Keratinocyte (primary cell): ENCODE results near the gene KHDC4. TPM values are rescaled to one million over a fixed set of nuclear protein-coding genes. Genes with fewer than 3 reads are reported as not detected.

Experiments used
- DNase-seq: peaks from one replicate; pipeline ENCODE4 v3.0.0-alpha.2; 2011; ENCODE audit warnings: low read depth, missing footprints, low spot score
- FAIRE-seq: peaks from 2 replicates; lab custom pipeline; 2011; peaks lifted over from hg19 to GRCh38; lab: Jason Lieb, UNC
- H2AFZ ChIP-seq: 2 replicates; pipeline ENCODE4 v1.6.0; 2012; ENCODE audit warnings: low read length, control low read depth, inconsistent platforms; ENCODE audit not compliant: control insufficient read depth
- H3K27ac ChIP-seq: 2 replicates; pipeline ENCODE4 v1.5.1; 2011; ENCODE audit warnings: low read length; ENCODE audit not compliant: control insufficient read depth, insufficient read depth
- H3K27me3 ChIP-seq: 3 replicates; pipeline ENCODE4 v1.6.0; 2011; ENCODE audit warnings: low read length; ENCODE audit not compliant: control insufficient read depth, insufficient read depth; ENCODE audit errors: extremely low read depth
- H3K36me3 ChIP-seq, 2 experiments: 2 replicates in 1 of 2; 3 replicates in 1 of 2; pipeline ENCODE4 v1.5.1; 2011; ENCODE audit warnings: low read length in 2 of 2, mild to moderate bottlenecking in 1 of 2; ENCODE audit not compliant: control insufficient read depth in 2 of 2, insufficient read depth in 2 of 2; ENCODE audit errors: extremely low read depth in 1 of 2
- H3K4me1 ChIP-seq: 3 replicates; pipeline ENCODE4 v1.5.1; 2011; ENCODE audit warnings: low read length; ENCODE audit not compliant: control insufficient read depth, insufficient read depth; ENCODE audit errors: extremely low read depth
- H3K4me2 ChIP-seq: 3 replicates; pipeline ENCODE4 v1.6.0; 2011; ENCODE audit warnings: low read depth, low read length; ENCODE audit not compliant: control insufficient read depth, insufficient read depth; ENCODE audit errors: extremely low read depth
- H3K4me3 ChIP-seq, 3 experiments: fragments of 200-600 bp in 1 of 3; sonication (generic) in 1 of 3; 2 replicates in 2 of 3; 3 replicates in 1 of 3; pipeline ENCODE4 v1.5.1; 2011 to 2016; ENCODE audit warnings: low read length in 3 of 3, mild to moderate bottlenecking in 3 of 3, control low read depth in 2 of 3, inconsistent platforms in 1 of 3, low read depth in 1 of 3, mixed read lengths in 1 of 3, mixed run types in 1 of 3, moderate library complexity in 1 of 3; ENCODE audit not compliant: control insufficient read depth in 2 of 3, insufficient read depth in 2 of 3; ENCODE audit errors: extremely low read depth in 1 of 3
- H3K79me2 ChIP-seq: 2 replicates; pipeline ENCODE4 v1.6.0; 2012; ENCODE audit warnings: low read length; ENCODE audit not compliant: control insufficient read depth, insufficient read depth
- H3K9ac ChIP-seq: 3 replicates; pipeline ENCODE4 v1.6.0; 2011; ENCODE audit warnings: low read length; ENCODE audit not compliant: control insufficient read depth, insufficient read depth; ENCODE audit errors: extremely low read depth
- H3K9me1 ChIP-seq: 3 replicates; pipeline ENCODE4 v1.6.0; 2011; ENCODE audit warnings: low read length; ENCODE audit not compliant: control insufficient read depth, insufficient read depth; ENCODE audit errors: extremely low read depth
- H3K9me3 ChIP-seq: 2 replicates; pipeline ENCODE4 v1.5.1; 2012; ENCODE audit warnings: low read depth, low read length; ENCODE audit not compliant: control insufficient read depth
- H4K20me1 ChIP-seq: 3 replicates; pipeline ENCODE4 v1.6.0; 2011; ENCODE audit warnings: low read length; ENCODE audit not compliant: control insufficient read depth, insufficient read depth; ENCODE audit errors: extremely low read depth
- CTCF ChIP-seq, 3 experiments: IDR thresholded peaks in 1 of 3; conservative IDR thresholded peaks in 1 of 3; optimal IDR thresholded peaks in 1 of 3; 2 replicates in 2 of 3; 3 replicates in 1 of 3; pipeline versions ENCODE3 to v1.5.1; 2011; ENCODE audit warnings: low read length in 3 of 3, mild to moderate bottlenecking in 3 of 3, moderate library complexity in 2 of 3, control low read depth in 1 of 3, inconsistent platforms in 1 of 3; ENCODE audit not compliant: insufficient read depth in 2 of 3; ENCODE audit errors: extremely low read depth in 1 of 3
- EZH2 ChIP-seq: IDR thresholded peaks from one replicate; pipeline ENCODE4 v1.6.1; 2012; ENCODE audit warnings: inconsistent platforms, mild to moderate bottlenecking, low read length, moderate library complexity
- dilution Hi-C: fragments of 300-500 bp; cut with MboI; formaldehyde crosslinking; loops from one replicate; pipeline ENCODE4 v1.7.0; 2020; ENCODE audit warnings: low sequenced_read_pairs; ENCODE audit not compliant: extremely low pct_ligation_motif_present
- polyA plus RNA-seq, 5 experiments: library from polyadenylated mRNA; depleted of rRNA in 3 of 5; stranded (reverse) in 3 of 5; stranded (forward) in 1 of 5; unstranded in 1 of 5; fragments of >200 nt; gene quantifications; 1 replicate in 1 of 5; 2 replicates in 3 of 5; 3 replicates in 1 of 5; pipeline versions ENCODE4 v1.2.1 to v1.2.3, GENCODE V29; 2011 to 2012; ENCODE audit warnings: missing spikeins in 2 of 5, low read depth in 1 of 5, low replicate concordance in 1 of 5

Gene KHDC4
- polyA plus RNA-seq, 1 donor (not counting 4 experiments of a cell fraction or from before 2014, with no cell fraction given), result 51.3 TPM

GRCh38 chr1:155967341-155968050 is 33.3 kb upstream of the KHDC4 start:
- FAIRE-seq (no peak), DNase-seq (no peak)
- H3K27ac ChIP-seq, result no peak overlapping the region
- no peaks in the 10 kb centered on the region for H3K9me1 ChIP-seq
- H3K9ac ChIP-seq, result no peak overlapping the region
- H3K36me3 ChIP-seq, result peaks cover 48 to 56% of the 10 kb centered on the region in 2 experiments
- H3K27me3 ChIP-seq, result no peaks in the 10 kb centered on the region
- dilution Hi-C loops, result no loop called here
- TF ChIP-seq EZH2, result no peak
- TF ChIP-seq CTCF (optimal IDR thresholded peaks at IDR 0.05 in 1 of 3, IDR thresholded peaks at IDR 0.05 in 1 of 3, conservative IDR thresholded peaks at IDR 0.05 in 1 of 3; ENCODE audit: extremely low read depth in 1 of 3, insufficient read depth in 2 of 3, low read length in 3 of 3), result no peak
- H3K79me2 ChIP-seq, result peaks cover 41% of the 10 kb centered on the region
- H3K4me1 ChIP-seq, result peaks cover 6% of the 10 kb centered on the region
- peaks cover 4% of the 10 kb centered on the region for H4K20me1 ChIP-seq
- no peak overlapping the region for H2AFZ ChIP-seq
- no peaks in the 10 kb centered on the region for H3K9me3 ChIP-seq
- H3K4me3 ChIP-seq, result no peak overlapping the region
- no peak overlapping the region for H3K4me2 ChIP-seq

- FAIRE-seq (no peak), DNase-seq (no peak)
- no peaks in the 10 kb centered on the region for H3K27me3 ChIP-seq
- peaks cover 34% of the 10 kb centered on the region for H3K79me2 ChIP-seq
- peaks cover 47 to 61% of the 10 kb centered on the region in 2 experiments for H3K36me3 ChIP-seq
- no peak overlapping the region for H3K4me2 ChIP-seq
- peaks cover 3% of the 10 kb centered on the region for H3K9me1 ChIP-seq
- dilution Hi-C loops, result no loop called here
- H3K9ac ChIP-seq, result no peak overlapping the region
- no peaks in the 10 kb centered on the region for H3K9me3 ChIP-seq
- TF ChIP-seq EZH2, result no peak
- H2AFZ ChIP-seq, result no peak overlapping the region
- no peak overlapping the region for H3K27ac ChIP-seq
- H3K4me1 ChIP-seq, result peaks cover 12% of the 10 kb centered on the region
- H4K20me1 ChIP-seq, result peaks cover 4% of the 10 kb centered on the region
- no peak overlapping the region for H3K4me3 ChIP-seq
Measured at GRCh38 chr1:155966750-155967149, 32.5 kb upstream of the KHDC4 start.
